HK-2 (cell line): Measurements from ENCODE around the gene GGTLC3.
"Not testable (repeated sequence)": the region's sequence is repeated elsewhere in the genome, so short reads cannot be mapped to it uniquely, and the experiment has no call there.

ENCODE experiments used
- DNase-seq: peaks from one replicate; pipeline ENCODE4 v3.0.0-alpha.2; 2018; ENCODE audit not compliant: unreplicated experiment

GGTLC3 gene

DNA sequence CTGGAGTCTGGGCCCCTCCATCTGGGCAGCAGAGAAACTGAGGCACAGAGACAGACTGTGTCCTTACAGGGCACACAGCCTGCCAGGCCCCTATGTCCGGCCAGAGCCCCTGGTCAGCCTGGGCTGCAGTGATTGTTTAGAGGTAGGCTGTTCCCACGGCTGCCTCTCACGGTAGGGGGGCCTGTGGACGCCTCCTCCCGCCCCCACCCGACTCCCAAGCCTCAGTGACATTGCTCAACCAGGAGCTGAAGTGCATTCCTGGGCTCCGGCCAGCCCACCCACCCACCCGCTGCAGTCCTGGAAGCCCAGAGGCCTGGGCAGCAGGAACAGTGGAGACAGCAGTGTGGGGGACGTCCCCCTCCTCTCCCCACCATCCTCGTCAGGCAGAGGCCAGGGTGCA lies 4.5 kb downstream of the GGTLC3 start:
- not testable (repeated sequence) for DNase-seq

DNA sequence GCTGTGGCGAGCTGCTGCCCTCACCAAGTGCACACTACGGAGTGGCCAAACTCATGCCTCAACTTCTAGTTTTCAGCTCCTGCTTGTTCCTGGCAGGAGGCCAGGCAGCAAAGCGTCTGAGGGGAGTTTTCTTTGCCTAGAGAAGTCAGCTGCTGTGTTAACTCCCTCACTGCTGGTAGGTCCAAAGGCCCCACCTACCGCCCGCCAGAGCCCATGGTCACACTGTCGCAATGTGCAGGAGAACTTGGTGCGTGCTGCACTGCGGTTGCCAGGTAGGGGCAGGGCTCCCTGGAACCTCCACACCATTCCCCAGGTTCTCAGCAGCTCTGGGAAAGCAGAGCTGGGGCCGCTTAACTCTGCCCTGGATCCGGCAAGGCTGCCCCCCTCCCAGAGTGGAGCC lies 5.6 kb downstream of the GGTLC3 start:
- not testable (repeated sequence) for DNase-seq

DNA sequence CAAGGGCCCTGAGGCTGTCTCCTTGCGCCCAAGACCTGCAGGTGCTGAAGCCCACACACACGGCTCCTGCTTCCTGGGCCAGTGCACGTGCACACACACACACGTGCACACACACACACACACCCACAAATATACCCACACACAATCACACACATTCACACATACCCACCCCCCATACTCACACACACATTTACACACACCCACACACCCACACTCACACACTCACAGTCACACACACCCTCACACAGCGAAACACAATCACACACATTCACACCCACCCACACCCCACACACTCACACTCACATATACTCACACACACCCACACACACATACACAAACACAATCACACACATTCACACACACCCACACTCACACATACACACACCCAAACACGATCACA lies 6.6 kb downstream of the GGTLC3 start:
- DNase-seq = not testable (repeated sequence)

DNA sequence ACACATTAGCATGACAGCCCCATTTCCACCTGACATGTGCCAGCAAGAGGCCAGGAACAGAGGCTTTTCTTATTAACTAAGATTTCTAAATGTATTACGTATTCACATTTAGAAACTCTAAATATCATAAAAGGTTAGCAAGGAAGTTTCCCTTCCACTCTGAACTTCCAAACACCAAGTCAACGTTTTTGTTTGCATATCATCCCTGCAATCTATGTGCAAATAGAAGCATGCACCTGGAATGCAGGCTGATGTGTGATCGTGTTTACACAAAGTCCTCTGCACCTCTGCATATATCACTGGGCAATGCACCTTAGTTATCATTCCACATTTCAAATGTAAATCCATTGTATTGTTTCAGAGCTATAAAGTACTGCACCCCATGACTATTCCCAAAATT lies 21.7 kb downstream of the GGTLC3 start:
- not testable (repeated sequence) for DNase-seq
